Measurements from ENCODE around the gene PARP3.

- TF ChIP-seq, protein P1, sequence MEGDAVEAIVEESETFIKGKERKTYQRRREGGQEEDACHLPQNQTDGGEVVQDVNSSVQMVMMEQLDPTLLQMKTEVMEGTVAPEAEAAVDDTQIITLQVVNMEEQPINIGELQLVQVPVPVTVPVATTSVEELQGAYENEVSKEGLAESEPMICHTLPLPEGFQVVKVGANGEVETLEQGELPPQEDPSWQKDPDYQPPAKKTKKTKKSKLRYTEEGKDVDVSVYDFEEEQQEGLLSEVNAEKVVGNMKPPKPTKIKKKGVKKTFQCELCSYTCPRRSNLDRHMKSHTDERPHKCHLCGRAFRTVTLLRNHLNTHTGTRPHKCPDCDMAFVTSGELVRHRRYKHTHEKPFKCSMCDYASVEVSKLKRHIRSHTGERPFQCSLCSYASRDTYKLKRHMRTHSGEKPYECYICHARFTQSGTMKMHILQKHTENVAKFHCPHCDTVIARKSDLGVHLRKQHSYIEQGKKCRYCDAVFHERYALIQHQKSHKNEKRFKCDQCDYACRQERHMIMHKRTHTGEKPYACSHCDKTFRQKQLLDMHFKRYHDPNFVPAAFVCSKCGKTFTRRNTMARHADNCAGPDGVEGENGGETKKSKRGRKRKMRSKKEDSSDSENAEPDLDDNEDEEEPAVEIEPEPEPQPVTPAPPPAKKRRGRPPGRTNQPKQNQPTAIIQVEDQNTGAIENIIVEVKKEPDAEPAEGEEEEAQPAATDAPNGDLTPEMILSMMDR (IDR thresholded peaks at IDR 0.05), result no peak
- TF ChIP-seq POLR2AphosphoS5 (IDR thresholded peaks at IDR 0.05), result no peak
- no peak for TF ChIP-seq POLR2A (IDR thresholded peaks at IDR 0.05)
- TF ChIP-seq EP300 (IDR thresholded peaks at IDR 0.05), result no peak
Observed at GRCh38 chr3:51946796-51947195, 4.6 kb downstream of the PARP3 start.

Data from suprapubic skin (tissue), 4 donors.